Fibroblast of pulmonary artery (primary cell): ENCODE results near the gene CSTPP1.

ENCODE experiments used
- DNase-seq: peaks from one replicate; pipeline ENCODE4 v3.0.0-alpha.2; 2010; ENCODE audit warnings: low read depth
- H3K4me3 ChIP-seq: replicated peaks from 2 replicates; pipeline ENCODE4 v1.5.1; 2011; ENCODE audit warnings: low read depth, mild to moderate bottlenecking, control low read depth, low read length, moderate library complexity
- TF ChIP-seq, protein P1 (sequence below): IDR thresholded peaks from 2 replicates; pipeline ENCODE4 v1.5.1; 2011; ENCODE audit warnings: mild to moderate bottlenecking, control low read depth, low read length, inconsistent platforms; ENCODE audit errors: missing control alignments

CSTPP1 gene

DNA sequence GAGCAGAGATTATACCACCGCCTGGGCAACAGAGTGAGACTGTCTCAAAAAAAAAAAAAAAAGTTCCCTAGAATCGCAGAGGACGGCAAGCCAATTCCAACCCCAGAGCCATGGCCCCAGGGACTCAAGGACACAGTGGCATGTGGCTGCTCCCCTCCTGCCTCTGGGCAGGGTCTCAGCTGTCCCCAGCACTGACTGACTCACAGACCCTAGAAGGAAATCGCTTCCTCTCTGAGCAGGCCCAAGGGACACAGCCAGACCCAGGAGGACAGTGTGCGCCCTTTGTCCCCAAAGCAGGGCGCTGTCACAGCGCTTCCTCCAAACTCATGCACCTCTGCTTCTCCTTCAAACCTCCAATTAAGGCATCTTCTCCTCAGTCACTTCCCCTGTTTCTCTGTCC lies 247.4 kb downstream of the CSTPP1 start:
- H3K4me3 ChIP-seq = no peak overlapping the region
- no peak for DNase-seq
- TF ChIP-seq, protein P1, sequence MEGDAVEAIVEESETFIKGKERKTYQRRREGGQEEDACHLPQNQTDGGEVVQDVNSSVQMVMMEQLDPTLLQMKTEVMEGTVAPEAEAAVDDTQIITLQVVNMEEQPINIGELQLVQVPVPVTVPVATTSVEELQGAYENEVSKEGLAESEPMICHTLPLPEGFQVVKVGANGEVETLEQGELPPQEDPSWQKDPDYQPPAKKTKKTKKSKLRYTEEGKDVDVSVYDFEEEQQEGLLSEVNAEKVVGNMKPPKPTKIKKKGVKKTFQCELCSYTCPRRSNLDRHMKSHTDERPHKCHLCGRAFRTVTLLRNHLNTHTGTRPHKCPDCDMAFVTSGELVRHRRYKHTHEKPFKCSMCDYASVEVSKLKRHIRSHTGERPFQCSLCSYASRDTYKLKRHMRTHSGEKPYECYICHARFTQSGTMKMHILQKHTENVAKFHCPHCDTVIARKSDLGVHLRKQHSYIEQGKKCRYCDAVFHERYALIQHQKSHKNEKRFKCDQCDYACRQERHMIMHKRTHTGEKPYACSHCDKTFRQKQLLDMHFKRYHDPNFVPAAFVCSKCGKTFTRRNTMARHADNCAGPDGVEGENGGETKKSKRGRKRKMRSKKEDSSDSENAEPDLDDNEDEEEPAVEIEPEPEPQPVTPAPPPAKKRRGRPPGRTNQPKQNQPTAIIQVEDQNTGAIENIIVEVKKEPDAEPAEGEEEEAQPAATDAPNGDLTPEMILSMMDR = no peak

DNA sequence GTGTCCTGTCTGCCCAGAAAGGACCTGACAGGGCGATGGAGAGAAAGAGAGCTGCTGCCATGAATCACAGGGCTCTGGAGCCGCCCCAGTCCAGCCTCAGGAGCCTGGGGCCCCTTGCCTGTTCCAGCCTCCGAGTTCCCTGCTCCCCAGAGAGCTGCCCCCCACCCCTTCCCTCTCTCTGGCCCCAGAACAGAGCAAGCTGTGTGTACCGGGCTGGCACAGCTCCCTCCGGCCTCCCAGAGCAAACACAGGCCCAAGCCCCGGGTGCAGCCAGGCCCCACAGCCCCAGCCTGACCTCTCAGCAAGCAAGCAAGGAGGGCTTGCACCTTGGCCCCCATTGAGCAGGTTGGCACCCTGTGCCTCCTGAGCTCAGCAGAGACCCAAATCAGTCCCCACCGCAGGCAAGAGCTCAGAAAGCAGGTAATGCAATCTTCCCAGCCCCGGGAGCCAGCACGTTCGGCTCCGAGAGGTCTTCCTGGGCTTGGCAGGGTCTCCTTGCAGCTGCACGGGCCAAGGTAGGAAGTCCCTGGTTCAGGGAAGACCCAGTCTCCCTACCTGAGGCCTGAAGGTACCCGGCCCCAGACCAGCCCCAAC lies 248.2 kb downstream of the CSTPP1 start:
- no peak for DNase-seq
- peak overlapping the region; percentile 64 for H3K4me3 ChIP-seq
- TF ChIP-seq, protein P1 = no peak

DNA sequence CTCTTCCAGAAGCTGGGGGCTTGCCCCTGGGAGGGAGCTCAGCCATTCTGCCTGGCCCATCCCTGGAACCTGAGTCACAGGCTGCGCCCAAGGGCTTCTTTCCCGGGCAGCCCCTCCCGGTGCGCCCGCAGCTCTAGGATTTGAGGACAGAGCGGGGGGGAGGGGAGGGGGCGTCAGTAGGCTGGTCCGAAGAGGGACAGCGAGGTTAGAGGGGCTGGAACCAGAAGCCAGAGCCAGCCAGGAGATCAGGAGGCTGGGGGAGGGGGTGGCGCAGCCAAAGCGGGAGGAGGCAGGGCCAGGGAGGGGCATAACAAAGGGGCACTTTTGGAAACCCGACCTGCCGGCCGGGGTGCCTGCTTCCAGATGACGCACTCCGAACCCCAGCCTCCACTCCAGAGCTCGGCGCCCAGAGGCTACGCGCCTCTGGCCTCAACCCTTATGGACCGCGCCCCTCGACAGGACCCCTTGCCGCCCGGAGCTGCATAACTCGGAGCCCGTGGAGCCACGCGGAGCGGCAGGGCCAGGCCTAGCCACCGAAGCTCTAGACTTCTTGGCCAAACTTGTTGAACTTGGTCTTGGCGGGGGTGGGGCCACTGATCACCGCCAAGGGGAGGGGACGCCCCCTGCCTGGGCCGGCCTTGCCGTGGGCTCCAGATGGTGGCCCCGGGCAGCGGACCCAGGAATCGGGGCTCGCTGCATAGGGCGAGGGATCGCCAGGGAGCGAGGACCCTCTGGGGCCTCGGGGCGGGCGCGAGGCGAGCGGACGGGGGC lies 248.9 kb downstream of the CSTPP1 start:
- peak; percentile 20 for DNase-seq
- TF ChIP-seq, protein P1 = no peak
- peak overlapping the region; percentile 64 for H3K4me3 ChIP-seq

DNA sequence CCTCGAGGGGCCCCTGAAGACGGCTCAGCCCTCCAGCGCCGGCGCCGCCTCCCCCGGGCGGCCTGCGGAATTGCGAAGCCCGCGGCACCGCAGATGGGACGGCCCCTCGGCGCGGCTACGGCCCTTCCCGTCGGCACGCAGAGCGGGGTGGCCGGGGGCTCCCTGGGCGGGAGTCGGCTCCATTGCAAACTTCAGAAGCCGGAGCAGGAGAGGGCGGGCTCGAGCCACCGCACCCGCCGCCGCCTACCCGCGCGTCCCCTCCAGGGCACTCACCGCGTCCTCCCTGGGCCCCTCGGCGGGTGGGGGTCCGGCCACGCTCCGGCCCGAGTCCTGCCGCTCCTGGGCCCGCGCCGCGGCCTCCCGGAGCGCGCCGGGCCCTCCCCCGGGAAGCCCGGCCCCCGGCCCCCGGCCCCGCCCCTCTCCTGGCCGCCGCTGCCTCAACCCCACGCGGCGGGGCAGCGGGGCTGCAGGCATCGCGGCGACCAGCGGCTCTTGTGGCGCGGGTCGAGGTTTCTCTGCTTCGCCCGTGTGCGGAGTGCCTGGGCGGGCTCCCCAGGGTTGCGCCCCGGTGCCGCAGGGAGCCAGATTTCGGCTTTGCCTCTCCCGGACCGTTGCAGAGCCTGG lies 249.6 kb downstream of the CSTPP1 start, which contains the start of gene PACSIN3:
Gene PACSIN3, minus strand, starts transcription at position 359 of the 624 bp plus-strand sequence. CDS start 3,707 bp downstream, outside the sequence.
- TF ChIP-seq, protein P1 = no peak
- DNase-seq = peak; percentile 35
- peak within 1 kb of the TSS; percentile 64 for H3K4me3 ChIP-seq

DNA sequence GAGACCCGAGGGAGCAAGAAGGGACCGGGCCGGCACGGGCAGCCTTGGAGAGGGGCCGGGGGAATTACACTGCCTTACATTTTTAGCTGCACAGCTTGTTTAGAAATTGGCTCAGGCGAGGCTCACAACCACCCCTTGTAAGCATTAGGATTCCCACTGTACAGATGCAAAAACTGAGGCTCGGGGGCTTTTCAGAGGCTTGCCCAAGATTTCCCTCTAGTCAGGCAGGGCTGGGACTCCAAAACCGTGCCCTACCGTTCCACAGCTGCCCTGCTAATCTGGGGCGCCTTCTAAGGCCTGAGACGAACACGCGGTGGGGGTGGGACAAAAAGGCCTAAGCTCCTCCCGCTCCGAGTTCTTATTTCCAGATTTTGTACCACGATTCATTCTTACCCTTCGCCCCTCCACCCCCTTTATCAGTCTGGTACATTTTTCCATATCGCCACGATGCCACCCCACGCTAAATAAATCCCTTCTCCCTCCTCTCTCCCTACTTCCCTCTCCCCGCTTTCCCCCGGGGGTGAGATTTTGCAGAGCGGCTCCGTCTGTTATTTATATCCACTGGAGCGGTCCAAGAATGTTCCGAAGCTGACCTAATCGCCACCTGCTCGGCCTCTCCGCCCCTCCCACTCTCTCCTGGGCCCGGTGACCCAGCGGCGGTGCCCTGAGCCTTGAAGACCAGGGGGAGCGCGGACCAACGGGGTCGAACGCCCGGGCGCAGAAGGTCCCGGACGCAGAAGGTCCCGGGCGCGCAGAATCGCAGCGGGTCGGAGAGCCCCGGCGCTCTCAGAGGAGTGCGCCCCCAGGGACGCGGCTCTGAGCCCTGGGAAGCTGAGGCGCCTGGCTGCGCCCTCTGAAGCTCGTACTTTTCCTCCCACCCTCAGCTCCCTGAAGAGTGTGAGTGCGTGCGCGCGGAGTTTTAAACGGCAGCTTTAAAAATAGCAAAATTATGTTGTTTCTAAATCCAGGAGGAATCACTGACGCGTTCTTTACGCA lies 250.4 kb downstream of the CSTPP1 start:
- TF ChIP-seq, protein P1 = no peak
- peak; percentile 39 for DNase-seq
- H3K4me3 ChIP-seq = peak overlapping the region; percentile 64

DNA sequence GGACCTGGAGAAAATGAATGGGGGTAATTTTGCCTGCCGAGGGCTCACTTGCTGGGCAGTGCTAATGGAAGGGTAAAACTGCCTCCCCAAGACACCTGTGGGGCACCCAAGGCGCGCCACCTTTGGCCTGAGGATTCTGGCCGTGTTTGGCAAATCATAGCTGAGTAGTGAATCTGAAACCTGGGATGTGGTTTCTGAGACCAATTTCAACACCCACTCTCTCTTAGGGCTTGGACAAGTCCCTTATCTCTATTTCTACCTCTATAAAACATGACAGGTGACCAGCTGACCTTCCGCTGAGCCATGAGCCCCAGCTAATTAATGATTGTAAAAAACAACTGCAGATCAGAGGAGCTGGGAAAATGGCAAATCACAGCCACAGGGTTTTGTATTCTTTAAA lies 251.2 kb downstream of the CSTPP1 start:
- peak overlapping the region; percentile 47 for H3K4me3 ChIP-seq
- DNase-seq = no peak
- TF ChIP-seq, protein P1 = no peak
